NCI-H128 (cell line): Measurements from ENCODE around the gene COPS6.

ENCODE experiments used
- DNase-seq: peaks from one replicate; lab custom pipeline; 2025; ENCODE audit not compliant: unreplicated experiment; lab: John Stamatoyannopoulos, UW

Gene COPS6

DNA sequence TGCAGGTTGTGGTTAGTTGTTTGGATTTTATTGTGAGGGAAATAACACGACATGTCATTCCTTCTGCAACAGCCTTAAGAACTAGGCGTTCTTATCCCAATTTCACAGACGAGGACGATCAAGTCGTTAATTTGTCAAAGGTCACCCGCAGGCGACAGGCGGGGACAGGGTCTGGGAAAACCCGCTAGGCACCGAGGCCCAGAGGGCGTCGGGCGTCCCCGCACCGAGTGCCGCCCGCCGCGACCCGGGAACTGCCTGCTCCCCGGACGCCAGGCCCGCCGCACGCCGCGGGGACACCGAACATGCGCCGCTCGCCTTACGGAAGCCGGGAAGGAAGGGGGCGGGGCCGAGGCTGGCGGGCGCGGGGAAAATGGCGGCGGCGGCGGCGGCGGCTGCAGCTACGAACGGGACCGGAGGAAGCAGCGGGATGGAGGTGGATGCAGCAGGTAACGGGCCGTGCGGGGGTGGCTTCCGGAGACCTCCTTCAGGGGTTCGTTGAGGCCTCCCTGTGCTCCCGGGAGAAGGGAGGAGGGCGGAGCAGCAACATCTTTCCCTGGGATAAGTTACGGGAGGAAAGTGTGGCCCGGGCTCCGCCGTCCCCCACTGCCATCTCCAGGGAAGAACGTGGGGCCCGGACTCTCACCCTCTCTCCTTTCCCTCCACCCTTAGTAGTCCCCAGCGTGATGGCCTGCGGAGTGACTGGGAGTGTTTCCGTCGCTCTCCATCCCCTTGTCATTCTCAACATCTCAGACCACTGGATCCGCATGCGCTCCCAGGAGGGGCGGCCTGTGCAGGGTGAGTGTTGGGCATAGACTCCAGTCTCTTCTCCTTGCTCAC, at the start of gene COPS6:
COPS6 (plus strand) TSS at position 349 of the 837 bp plus-strand sequence; CDS start at position 371, 22 bp downstream.
- peak; percentile 51 for DNase-seq

DNA sequence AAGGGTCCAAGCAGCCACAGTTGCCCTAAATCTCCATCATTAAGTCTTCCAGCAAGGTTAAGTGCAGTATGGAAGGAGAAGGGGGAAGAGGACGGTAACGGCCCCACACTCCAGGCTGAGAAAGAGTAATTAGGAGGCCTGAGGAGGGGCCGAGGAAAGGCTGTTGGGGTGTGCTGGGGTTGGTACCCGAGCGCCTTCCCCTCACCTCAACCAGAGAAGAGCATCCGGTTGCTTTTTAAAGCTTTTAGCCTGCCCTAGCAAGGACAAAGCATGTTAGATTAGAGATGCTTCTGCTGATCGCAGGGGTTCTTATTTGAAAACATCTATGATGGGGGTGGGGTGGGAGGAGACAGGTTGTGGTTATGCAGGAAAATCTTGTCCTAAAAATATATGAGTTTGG, 48.2 kb upstream of the COPS6 start:
- DNase-seq = no peak

DNA sequence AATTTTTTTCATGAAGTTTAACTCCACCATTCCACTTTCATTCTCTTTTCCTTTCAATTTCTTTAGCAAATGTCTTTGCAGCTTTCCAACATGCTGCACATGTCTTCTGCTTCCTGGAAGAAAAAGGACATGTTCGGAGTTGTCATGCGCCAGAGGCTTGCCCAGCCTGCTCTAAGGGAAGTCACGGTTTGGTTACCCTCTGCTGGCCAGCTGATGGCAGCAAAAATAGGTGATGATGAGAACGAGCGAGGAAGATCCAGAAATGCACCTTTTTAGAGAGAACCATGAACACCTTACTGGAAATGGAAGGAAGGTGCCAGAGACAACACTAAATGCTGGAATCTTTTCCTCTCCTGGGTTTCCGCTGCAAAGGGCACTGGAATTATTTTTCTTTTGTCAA, 44.1 kb upstream of the COPS6 start:
- no peak for DNase-seq

DNA sequence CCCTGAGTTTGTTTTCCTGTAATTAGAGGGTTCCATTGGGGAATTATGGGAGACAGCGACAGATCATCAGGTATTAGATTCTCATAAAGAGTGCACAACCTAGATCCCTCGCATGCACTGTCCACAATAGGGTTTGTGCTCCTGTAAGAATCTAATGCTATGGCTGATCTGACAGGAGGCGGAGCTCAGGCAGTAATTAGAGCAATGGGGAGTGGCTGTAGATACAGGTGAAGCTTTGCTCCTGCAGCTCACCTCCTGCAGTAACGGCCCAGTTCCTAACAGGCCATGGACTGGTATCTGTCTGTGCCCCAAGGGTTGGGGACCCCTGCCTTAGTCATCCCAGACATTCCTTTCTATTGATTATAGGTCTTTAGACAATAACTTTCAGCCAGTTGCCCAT, 40.1 kb upstream of the COPS6 start:
- DNase-seq = no peak

DNA sequence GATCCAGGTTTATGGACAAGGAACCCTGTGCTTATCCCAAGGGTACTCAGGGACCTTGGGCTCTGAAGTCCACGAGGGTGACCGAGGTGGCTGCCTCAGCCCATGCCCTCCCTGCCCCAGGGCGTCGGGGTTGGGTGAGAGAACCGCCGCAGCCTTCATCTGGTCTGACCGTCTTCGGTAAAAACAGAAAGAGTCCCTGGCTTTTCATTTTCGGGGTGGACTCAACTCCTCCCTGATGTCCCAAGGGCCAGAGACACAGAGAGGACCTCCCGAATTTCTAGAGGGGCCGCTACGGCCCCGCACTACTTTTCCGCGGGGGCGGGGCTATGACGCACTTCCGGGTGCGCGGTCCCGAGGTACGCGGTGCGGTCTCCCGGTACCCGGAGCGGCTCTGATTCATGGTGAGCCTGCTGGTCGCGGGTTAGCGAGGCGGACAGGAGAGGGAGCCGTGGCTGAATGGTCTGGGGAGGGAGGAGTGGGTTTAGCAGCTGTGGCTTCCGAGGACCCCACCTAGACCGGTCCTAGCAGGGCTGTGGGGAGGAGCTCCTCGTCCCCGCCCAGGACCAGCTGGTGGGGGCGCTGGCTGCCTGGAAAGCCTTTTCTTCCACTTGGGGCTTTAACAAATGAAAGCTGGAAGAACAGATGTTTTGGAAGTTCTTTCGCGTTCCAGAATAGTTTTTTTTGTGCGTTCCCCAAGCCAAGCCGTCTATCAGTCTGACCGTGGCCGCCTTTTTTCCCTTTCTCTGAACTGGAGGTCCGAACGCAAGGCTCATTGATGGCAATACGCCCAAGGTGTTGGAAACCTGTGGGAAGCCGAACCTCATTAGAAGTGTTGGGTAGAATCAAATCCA, 39.1 kb upstream of the COPS6 start, which contains the start of gene ZSCAN21:
ZSCAN21 (plus strand) TSS at position 334 of the 851 bp plus-strand sequence. CDS start 7,233 bp downstream, outside the sequence.
- peak; percentile 53 for DNase-seq

DNA sequence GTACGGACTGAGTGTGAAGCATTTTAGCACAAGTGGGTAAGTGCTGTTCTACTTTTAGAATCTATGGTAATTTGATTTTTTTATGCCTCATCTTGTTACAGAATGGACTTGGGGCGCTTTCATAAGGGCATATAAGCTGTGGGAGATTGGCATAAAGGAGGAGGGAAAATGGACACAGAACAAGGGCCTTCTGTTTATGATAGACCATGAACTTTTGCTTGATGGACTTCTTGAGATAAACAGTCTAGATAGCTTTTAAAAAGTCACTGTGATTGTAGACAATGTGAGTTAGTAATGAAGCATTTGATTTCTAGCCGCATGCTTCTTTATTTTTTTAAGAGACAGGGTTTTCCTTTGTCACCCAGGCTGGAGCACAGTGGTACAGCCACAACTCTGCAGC, 37.2 kb upstream of the COPS6 start:
- DNase-seq = no peak

DNA sequence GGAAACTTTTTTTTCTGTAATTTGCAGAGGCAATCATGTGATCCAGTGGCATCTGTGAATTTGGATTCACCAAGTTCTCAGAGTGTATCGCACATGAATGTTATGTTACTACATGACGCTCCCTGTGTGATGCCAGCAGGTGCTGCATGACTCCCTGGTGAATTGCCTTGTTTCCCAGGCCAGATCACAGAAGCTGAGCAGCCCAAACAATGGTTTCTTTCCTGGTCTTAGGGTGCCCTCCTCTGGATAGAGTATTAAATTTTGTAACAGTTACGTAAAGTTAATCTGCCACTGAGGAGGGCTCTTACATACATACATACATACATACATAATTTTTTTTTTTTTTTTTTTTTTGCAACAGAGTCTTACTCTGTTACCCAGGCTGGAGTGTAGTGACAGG, 35.6 kb upstream of the COPS6 start:
- peak; percentile 76 for DNase-seq

DNA sequence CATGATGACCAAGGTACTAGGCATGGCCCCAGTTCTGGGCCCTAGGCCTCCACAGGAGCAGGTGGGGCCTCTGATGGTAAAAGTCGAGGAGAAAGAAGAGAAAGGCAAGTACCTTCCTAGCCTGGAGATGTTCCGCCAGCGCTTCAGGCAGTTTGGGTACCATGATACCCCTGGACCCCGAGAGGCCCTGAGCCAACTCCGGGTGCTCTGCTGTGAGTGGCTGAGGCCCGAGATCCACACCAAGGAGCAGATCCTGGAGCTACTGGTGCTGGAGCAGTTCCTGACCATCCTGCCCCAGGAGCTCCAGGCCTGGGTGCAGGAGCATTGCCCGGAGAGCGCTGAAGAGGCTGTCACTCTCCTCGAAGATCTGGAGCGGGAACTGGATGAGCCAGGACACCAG, 31.8 kb upstream of the COPS6 start:
- DNase-seq = no peak

DNA sequence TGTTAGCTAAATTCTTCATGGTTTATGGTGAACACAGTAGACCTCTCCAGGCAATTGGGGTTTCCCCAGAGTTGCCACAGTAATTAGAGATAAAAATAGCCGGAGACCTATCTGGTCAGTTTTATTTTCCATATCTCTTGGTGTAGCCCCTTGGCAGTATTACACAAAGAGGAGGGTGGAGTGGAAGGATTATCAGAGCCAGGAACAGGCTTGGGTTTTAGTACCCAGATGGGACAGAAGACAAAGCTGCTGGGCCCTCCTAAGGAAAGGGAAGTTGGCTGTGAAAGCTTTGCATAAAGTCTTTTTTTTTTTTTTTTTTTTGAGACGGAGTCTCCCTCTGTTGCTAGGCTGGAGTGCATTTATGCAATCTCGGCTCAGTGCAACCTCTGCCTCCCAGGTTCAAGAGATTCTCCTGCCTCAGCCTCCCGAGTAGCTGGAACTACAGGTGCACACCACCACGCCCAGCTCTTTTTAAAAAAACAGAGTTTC, 29.5 kb upstream of the COPS6 start:
- no peak for DNase-seq

DNA sequence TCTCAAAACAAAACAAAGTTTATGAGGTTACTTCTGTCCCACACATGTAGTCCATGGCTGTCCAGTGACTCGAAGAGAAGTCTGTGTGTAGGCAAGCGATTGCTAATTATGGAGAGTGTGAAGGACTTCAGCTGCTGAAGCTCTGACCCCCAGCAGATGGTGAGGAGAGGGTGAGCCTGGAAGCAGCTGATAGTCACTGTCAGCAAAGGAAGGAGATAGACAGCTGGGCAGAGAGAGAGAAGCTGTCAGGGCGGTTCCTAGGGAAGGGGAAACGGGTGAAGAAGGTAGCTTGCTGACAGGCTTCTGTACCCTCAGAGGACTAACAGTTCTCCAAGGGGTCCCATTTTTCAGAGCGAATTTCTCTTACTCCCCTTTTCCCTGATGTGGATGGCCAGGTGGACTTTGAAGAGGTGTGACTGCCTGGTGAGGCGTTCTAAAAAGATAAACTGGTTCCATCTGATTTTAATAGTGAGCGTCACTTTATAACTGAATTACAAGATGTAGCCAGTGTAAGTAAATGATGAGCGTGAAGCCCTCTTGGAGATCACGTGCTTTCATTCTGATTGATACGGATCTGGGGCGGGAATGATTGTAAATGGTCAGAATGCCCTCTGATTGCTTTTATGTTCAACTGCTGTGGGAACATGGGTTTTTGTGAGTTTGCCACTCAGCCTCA, 27.1 kb upstream of the COPS6 start:
- no peak for DNase-seq

DNA sequence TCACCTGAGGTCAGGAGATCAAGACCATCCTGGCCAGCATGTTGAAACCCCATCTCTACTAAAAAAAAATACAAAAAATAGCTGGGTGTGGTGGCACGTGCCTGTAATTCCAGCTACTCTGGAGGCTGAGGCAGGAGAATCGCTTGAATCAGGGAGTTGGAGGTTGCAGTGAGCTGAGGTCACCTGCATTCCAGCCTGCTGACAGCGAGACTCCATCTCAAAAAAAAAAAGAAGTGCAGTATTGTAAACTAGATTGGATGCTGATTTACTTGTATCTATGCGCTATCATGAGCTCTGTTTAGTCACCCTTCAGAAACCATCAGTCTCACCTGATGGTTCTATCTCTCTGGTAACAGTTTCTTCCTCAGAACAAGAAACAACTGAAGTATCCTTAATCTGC, 25.4 kb upstream of the COPS6 start:
- no peak for DNase-seq

DNA sequence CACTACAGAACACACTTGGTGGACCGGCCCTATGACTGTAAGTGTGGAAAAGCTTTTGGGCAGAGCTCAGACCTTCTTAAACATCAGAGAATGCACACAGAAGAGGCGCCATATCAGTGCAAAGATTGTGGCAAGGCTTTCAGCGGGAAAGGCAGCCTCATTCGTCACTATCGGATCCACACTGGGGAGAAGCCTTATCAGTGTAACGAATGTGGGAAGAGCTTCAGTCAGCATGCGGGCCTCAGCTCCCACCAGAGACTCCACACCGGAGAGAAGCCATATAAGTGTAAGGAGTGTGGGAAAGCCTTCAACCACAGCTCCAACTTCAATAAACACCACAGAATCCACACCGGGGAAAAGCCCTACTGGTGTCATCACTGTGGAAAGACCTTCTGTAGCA, 24.6 kb upstream of the COPS6 start:
- no peak for DNase-seq

DNA sequence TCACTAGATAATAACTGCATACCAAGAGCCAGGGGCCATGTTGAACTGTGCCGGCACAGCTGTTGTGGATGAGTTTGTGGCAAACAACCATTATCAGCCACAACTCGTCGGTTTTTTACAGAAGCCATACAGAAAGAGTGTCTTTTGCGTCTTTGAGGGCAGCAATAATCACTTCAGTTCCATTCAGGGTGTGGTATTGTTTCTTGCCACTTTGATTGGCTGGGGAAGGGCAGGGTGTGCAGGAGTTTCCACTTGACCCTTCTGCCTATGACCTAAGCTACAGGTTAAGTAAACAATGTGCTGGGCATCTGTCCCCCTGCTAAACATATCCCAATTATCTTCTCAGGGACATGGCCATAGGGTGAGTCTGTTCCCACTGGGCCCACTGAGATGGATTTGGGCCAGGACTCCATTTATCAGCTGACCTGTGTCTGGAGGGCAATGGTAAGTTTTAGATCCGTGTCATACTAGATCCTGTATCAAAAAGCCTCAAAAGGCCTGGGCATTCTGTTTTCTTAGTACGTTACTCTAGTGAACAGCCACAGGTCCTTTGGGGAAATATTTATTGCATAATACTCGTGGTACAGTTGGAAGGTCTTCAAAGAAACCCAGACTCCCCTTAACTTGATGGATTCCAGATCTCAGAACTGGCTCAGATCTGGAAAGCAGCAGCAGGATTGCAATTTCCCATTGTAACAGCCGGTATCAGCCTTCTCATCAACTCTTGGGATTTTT, 23.1 kb upstream of the COPS6 start:
- no peak for DNase-seq

DNA sequence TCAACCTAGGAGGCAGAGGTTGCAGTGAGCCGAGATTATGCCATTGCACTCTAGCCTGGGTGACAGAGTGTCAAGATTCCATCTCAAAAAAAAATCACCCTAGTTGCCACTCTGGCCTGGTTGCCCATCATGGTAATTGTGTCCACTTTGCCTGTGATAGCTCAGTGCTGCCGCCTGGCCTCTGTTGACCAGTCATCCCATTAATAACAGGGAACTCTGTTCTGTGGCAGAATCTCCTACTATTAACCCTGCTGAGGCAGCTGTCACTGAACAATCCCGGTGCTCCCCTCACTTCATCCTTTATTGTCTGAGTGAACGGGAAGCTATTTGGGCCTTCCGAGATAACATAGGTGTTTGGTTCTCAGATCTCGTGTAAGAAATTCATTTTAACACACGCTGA, 21.8 kb upstream of the COPS6 start:
- no peak for DNase-seq

DNA sequence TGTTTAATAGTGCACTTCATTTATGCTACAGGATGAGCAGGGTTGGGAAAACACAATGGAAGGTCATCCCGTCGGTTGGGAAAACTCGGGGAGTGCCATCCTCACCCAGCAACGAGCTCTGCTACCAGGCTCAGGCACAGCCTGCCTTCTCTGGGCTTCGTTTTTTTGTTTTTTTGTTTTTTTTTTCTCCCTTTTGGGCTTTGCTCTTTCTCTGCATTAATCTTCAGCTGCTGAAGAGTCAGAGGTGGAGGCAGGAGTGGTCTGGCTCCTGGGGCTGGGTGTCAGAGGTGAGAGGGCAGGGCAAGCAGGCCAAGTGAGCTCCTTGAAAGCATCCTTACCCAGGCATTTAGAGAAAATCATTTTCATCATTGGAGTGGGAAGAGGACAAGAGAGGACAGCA, 18.8 kb upstream of the COPS6 start:
- no peak for DNase-seq

DNA sequence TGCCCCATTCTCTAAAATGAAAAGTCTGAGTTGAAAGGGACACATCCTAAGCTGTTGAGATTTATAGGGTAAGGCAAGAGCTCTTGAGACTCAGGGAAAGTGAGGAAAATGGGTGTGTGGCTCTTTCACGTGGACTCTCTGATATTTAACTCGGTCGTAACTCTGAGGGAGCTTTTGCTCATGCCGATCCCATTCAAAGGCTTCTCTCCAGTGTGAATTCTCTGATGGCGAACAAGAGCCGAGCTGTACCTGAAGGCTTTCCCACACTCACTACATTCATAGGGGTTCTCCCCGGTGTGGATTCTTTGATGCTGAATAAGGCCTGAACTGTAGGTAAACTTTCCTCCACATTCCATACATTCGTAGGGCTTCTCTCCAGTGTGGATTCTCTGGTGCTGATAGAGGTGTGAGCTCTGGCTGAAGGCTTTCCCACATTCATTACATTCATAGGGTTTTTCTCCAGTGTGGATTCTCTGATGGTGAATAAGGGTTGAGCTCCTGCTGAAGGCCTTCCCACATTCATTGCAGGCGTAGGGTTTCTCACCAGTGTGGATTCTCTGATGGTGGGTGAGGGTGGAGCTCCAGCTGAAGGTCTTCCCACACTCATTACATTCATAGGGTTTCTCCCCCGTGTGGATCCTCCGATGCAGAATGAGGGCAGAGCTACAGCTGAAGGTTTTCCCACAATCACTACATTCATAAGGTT, 17.6 kb upstream of the COPS6 start:
- DNase-seq = no peak

DNA sequence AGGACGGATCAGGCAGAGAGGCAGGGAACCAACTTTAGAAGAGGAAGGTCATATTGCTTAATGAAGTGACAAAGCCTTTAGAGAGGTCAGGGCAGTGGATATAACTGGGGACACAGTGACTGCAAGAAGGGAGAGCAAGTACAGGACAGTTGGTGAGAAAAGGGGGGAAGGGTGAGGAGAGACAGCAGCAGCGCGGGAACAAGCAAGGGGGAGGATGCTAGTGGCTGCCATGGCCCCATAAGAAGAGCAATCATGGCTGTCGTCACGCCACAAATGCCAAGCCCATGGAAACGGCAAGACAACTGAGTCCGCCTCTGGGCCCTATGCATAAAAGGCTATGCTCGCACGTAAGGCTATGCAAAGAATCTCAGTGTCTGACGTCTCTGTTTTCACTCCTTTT, 16.3 kb upstream of the COPS6 start:
- no peak for DNase-seq

DNA sequence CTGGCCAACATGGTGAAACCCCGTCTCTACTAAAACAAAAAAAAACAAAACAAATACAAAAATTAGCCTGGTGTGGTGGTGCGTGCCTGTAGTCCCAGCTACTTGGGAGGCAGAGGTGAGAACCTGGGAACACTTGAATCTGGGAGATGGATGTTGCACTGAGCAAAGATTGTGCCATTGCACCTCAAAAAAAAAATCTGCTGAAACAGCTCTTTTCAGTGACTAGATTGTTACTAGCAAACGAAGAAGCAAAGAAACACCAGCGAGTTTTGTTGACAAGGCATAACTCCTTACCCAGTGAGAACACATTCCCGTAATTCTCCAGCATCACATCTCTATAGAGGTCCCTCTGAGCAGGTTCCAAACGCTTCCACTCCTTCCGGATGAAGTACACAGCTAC, 13.9 kb upstream of the COPS6 start:
- no peak for DNase-seq

DNA sequence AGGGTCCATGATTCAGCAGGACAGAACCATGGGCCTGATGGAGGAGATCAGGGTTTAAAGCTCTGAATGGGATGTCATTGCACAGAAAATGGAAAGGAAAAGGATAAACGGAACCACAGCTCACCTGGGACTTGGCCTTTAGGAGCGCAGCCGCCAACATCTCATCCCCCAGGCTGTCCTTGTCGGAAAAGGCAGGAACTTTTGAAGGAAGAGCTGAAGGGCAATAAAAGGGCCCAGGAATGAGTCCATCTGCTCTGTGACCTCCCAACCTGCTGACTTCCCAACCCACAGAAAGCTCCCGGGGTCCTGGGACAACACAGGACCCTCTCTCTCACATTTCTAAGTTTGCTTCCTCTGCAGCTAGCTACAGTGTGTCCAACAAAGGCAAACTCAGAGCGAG, 13.4 kb upstream of the COPS6 start:
- DNase-seq = no peak

DNA sequence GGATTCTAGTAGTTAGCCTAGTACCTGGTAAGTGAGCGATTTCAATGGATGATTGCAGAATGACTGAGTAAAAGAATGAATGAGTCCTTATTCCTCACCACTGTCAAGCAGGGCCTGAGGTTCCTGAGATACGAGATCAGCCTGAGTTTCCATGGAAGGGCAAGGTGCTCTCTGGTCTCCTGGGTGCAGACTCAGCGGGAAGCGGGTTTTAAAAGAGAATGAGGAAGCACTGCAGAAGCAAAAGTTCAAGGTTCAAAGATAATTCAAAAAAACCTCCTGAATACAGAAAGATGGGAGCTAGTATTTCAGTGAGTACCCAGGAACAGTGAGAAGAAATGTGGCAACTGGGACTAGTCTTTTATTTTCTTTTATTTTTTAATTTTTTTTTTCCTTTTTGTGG, 11.6 kb upstream of the COPS6 start:
- no peak for DNase-seq
